ENCODE results near the gene MPC2.

GRCh38 chr1:167950569-167950968 lies 13.7 kb upstream of the MPC2 start:
- TF ChIP-seq YY1 (IDR thresholded peaks at IDR 0.05; ENCODE audit: insufficient read depth, insufficient read length) (no peak), ZNF274 (IDR thresholded peaks at IDR 0.05; ENCODE audit: low read depth, low read length) (no peak), SUZ12 (IDR thresholded peaks at IDR 0.05; ENCODE audit: extremely low read depth, insufficient read depth, insufficient read length) (no peak)
